HL-60 (cell line): Measurements from ENCODE around the gene UBE2Q2.

Source experiments
- DNase-seq, 2 experiments: peaks; one replicate each; pipeline ENCODE4 v3.0.0-alpha.2; 2010 to 2020; ENCODE audit warnings: low read depth in 1 of 2, low spot score in 1 of 2
- H3K27ac ChIP-seq: fragments of 250-450 bp; sonication (Bioruptor Pico); replicated peaks from 2 replicates; pipeline ENCODE4 v1.5.1; 2020; ENCODE audit warnings: mild to moderate bottlenecking, moderate library complexity
- H3K27me3 ChIP-seq: fragments of 250-450 bp; sonication (Bioruptor Pico); 2 replicates; pipeline ENCODE4 v1.5.1; 2021; ENCODE audit warnings: mild to moderate bottlenecking, moderate library complexity; ENCODE audit not compliant: insufficient read depth, poor library complexity, severe bottlenecking
- H3K4me3 ChIP-seq: replicated peaks from 2 replicates; pipeline ENCODE4 v1.5.1; 2011; ENCODE audit warnings: mild to moderate bottlenecking, control low read depth, low read length; ENCODE audit not compliant: insufficient read depth
- CTCF ChIP-seq: IDR thresholded peaks from one replicate; pipeline ENCODE4 v1.5.1; 2011; ENCODE audit warnings: low read length, control low read depth, inconsistent platforms; ENCODE audit not compliant: insufficient read depth
- GABPA ChIP-seq: IDR thresholded peaks from 2 replicates; pipeline ENCODE4 v1.6.1; 2012; ENCODE audit warnings: low read depth
- POLR2AphosphoS5 ChIP-seq: IDR thresholded peaks from 2 replicates; pipeline ENCODE4 v1.6.1; 2012; ENCODE audit warnings: low read depth
- REST ChIP-seq: IDR thresholded peaks from 2 replicates; pipeline ENCODE4 v1.6.1; 2012; ENCODE audit warnings: low read depth; ENCODE audit not compliant: insufficient replicate concordance
- SPI1 ChIP-seq: IDR thresholded peaks from 2 replicates; pipeline ENCODE4 v1.6.1; 2012; ENCODE audit warnings: low read depth, mild to moderate bottlenecking, borderline replicate concordance

Gene UBE2Q2

DNA sequence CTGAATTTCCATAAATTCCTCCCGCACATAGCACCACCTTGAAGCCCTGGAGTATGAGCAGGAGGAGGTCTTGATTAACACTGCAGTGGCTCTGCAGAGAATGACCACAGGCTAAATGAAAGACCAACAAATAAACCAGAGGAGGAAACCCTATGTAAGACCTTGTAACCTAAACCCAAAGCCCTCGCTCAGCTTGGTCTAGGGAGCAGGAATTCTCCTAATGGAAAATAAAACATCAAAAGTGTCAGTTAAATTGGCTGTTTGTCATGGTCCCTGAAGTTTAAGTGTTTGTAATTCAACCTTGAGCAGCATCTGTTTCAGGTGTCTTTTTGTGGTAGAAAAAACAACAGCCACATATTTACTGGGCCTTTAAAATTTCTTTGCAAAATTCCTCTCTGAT, 9.2 kb upstream of the UBE2Q2 start:
- DNase-seq, result no peak
- TF ChIP-seq GABPA, result no peak
- TF ChIP-seq REST, result no peak
- no peak for TF ChIP-seq POLR2AphosphoS5
- TF ChIP-seq SPI1, result no peak
- no peak for TF ChIP-seq CTCF
- Histone ChIP-seq H3K4me3 (no peak overlapping the region), H3K27ac (no peak overlapping the region), H3K27me3 (no peaks in the 10 kb centered on the region)

DNA sequence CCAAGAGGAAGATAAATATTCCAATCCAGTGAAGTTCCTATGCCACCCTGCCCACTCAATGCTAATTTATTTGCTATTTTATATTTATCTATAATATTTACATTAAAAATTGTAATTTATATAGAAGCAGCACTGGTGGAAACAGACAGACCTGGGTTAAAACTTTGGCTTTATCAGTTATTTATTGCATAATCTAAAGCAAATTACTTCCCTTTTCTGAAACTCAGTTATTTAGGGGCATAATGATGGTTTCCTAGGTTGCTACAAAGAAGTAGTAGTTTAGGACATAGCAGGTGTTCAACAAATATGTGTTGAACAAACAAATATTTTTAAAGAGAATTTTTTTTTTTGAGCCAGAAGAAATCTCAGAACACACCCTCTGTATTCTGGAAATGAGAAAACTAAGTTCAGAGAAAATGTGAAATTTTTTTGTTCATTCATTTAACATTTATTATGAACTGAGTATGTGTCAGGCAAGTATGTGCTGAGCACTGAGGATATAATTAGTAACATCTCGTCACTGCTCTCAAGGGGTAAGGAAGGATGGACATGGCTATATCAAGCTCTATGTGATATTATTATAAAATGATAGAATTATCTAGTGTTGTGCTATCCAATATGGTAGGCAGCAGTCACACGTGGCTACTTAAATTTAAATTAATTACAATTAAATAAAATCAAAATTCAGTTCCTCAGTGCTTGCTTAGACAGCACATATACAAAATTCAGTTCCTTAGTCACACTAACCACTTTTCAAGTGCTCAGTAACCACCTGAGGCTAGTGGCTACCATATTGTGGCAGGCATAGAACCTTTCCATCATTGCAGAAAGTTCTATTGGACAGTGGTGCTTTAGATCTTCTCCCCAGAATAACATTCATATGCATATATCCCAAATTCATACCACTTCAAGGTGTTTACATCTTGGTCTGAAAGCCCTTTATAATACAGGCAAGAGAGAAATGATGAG, 7.0 kb upstream of the UBE2Q2 start:
- TF ChIP-seq SPI1, result no peak
- TF ChIP-seq CTCF, result no peak
- TF ChIP-seq GABPA, result no peak
- no peak for TF ChIP-seq POLR2AphosphoS5
- TF ChIP-seq REST, result no peak
- Histone ChIP-seq H3K27ac (peak overlapping the region; percentile 67), H3K4me3 (no peak overlapping the region), H3K27me3 (no peaks in the 10 kb centered on the region)
- DNase-seq, result peak in 1 of 2 experiments; percentile 31

DNA sequence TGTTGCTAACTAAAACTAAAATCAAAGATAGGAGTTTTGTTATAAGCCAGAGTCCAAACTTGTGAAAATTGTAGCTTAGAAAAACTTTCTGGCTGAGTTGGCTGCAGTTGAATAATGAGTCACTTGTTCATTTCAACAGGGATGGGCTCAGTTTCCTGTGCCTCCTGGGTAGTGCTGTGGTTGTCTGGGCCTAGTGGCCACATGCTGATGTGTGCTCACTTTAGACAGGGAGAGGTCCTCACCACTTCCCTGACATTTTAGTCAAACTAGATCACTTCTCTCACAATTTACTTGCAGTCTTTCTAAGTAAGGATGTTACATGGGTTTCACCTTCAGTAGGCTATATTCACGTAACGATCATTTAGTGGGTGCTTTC, 6.3 kb upstream of the UBE2Q2 start:
- no peak overlapping the region for H3K4me3 ChIP-seq
- peak overlapping the region; percentile 67 for H3K27ac ChIP-seq
- DNase-seq, result peak; percentile 70 to 86
- TF ChIP-seq POLR2AphosphoS5 (0 out of 2 replicates have a peak, but pooled peaks have one; percentile 44), CTCF (no peak)
- H3K27me3 ChIP-seq, result no peaks in the 10 kb centered on the region
